GF-D8 (cell line): ENCODE data around the gene HIBCH.
"Not testable (repeated sequence)": the region's sequence is repeated elsewhere in the genome, so short reads cannot be mapped to it uniquely, and the experiment has no call there.

Experiments used
- DNase-seq: peaks from one replicate; lab custom pipeline; 2025; lab: John Stamatoyannopoulos, UW

Gene HIBCH

GRCh38 chr2:190184460-190184859 is 135.2 kb downstream of the HIBCH start:
- no peak for DNase-seq

- DNase-seq: no peak
These were observed 136.1 kb downstream of the HIBCH start for GRCh38 chr2:190183539-190183938.

- DNase-seq: no peak
These were observed 137.5 kb downstream of the HIBCH start for GRCh38 chr2:190182071-190182524.

GRCh38 chr2:190181123-190181669 is 138.4 kb downstream of the HIBCH start:
- DNase-seq: no peak

- DNase-seq: no peak
These were observed 139.1 kb downstream of the HIBCH start for GRCh38 chr2:190180313-190181122.

GRCh38 chr2:190179754-190180312 is 139.8 kb downstream of the HIBCH start:
- no peak for DNase-seq

GRCh38 chr2:190178066-190178722 is 141.4 kb downstream of the HIBCH start:
- no peak for DNase-seq

GRCh38 chr2:190177249-190178040 is 142.2 kb downstream of the HIBCH start:
- DNase-seq: no peak

GRCh38 chr2:190173392-190173791 is 146.2 kb downstream of the HIBCH start:
- no peak for DNase-seq

- no peak for DNase-seq
These were observed 149.0 kb downstream of the HIBCH start for GRCh38 chr2:190170673-190171072.

- DNase-seq: no peak
These were observed 150.2 kb downstream of the HIBCH start for GRCh38 chr2:190169221-190170072.

GRCh38 chr2:190167702-190168101 is 151.9 kb downstream of the HIBCH start:
- no peak for DNase-seq

- no peak for DNase-seq
These were observed 154.1 kb downstream of the HIBCH start for GRCh38 chr2:190165491-190165890.

GRCh38 chr2:190162851-190163250 is 156.8 kb downstream of the HIBCH start:
- no peak for DNase-seq

- DNase-seq: no peak
These were observed 160.2 kb downstream of the HIBCH start for GRCh38 chr2:190159453-190159852.

- no peak for DNase-seq
These were observed 160.7 kb downstream of the HIBCH start for GRCh38 chr2:190158798-190159434.

GRCh38 chr2:190157613-190158528 is 161.8 kb downstream of the HIBCH start:
- DNase-seq: not testable (repeated sequence)

GRCh38 chr2:190156530-190157212 is 163.0 kb downstream of the HIBCH start:
- no peak for DNase-seq
